ENCODE results near the gene LAYN.

LAYN gene

GRCh38 chr11:111532365-111532709, 8.2 kb upstream of the LAYN start:
- Histone ChIP-seq H3K27ac (ENCODE audit: low read length) (no peak overlapping the region), H3K27me3 (ENCODE audit: control insufficient read depth, insufficient read depth, low read length) (peaks cover 8% of the 10 kb centered on the region), H3K9me3 (ENCODE audit: control insufficient read depth, low read depth, low read length) (no peaks in the 10 kb centered on the region), H3K4me1 (ENCODE audit: control insufficient read depth, low read depth, low read length) (peaks cover 3% of the 10 kb centered on the region), H3K36me3 (ENCODE audit: control insufficient read depth, low read depth, low read length) (no peaks in the 10 kb centered on the region), H3K9ac (ENCODE audit: low read length) (no peak overlapping the region), H3K4me3 (ENCODE audit: low read length) (no peak overlapping the region)

GRCh38 chr11:111535281-111535680, 5.2 kb upstream of the LAYN start:
- Histone ChIP-seq H3K9me3 (ENCODE audit: control insufficient read depth, low read depth, low read length) (no peaks in the 10 kb centered on the region), H3K4me3 (ENCODE audit: low read length) (no peak overlapping the region), H3K27me3 (ENCODE audit: control insufficient read depth, insufficient read depth, low read length) (peaks cover 36% of the 10 kb centered on the region), H3K9ac (ENCODE audit: low read length) (no peak overlapping the region), H3K36me3 (ENCODE audit: control insufficient read depth, low read depth, low read length) (no peaks in the 10 kb centered on the region), H3K27ac (ENCODE audit: low read length) (no peak overlapping the region), H3K4me1 (ENCODE audit: control insufficient read depth, low read depth, low read length) (peaks cover 13% of the 10 kb centered on the region)

GRCh38 chr11:111537336-111537860, 3.1 kb upstream of the LAYN start:
- Histone ChIP-seq H3K36me3 (ENCODE audit: control insufficient read depth, low read depth, low read length) (no peaks in the 10 kb centered on the region), H3K9ac (ENCODE audit: low read length) (no peak overlapping the region), H3K9me3 (ENCODE audit: control insufficient read depth, low read depth, low read length) (no peaks in the 10 kb centered on the region), H3K4me1 (ENCODE audit: control insufficient read depth, low read depth, low read length) (peaks cover 21% of the 10 kb centered on the region), H3K27me3 (ENCODE audit: control insufficient read depth, insufficient read depth, low read length) (peaks cover 57% of the 10 kb centered on the region), H3K4me3 (ENCODE audit: low read length) (no peak overlapping the region), H3K27ac (ENCODE audit: low read length) (no peak overlapping the region)

- Histone ChIP-seq H3K27me3 (ENCODE audit: control insufficient read depth, insufficient read depth, low read length) (peaks cover 69% of the 10 kb centered on the region), H3K36me3 (ENCODE audit: control insufficient read depth, low read depth, low read length) (no peaks in the 10 kb centered on the region), H3K9ac (ENCODE audit: low read length) (no peak overlapping the region), H3K27ac (ENCODE audit: low read length) (no peak overlapping the region), H3K4me1 (ENCODE audit: control insufficient read depth, low read depth, low read length) (peaks cover 21% of the 10 kb centered on the region), H3K4me3 (ENCODE audit: low read length) (no peak overlapping the region), H3K9me3 (ENCODE audit: control insufficient read depth, low read depth, low read length) (no peaks in the 10 kb centered on the region)
Observed at GRCh38 chr11:111538407-111539114, 2.0 kb upstream of the LAYN start.

GRCh38 chr11:111539426-111540113, 950 bp upstream of the LAYN start:
- H3K27ac ChIP-seq (ENCODE audit: low read length), result no peak overlapping the region
- H3K27me3 ChIP-seq (ENCODE audit: control insufficient read depth, insufficient read depth, low read length), result peaks cover 71% of the 10 kb centered on the region
- H3K9me3 ChIP-seq (ENCODE audit: control insufficient read depth, low read depth, low read length), result no peaks in the 10 kb centered on the region
- no peaks in the 10 kb centered on the region for H3K36me3 ChIP-seq (ENCODE audit: control insufficient read depth, low read depth, low read length)
- peaks cover 21% of the 10 kb centered on the region for H3K4me1 ChIP-seq (ENCODE audit: control insufficient read depth, low read depth, low read length)
- peak overlapping the region; percentile 60 for H3K4me3 ChIP-seq (ENCODE audit: low read length)
- H3K9ac ChIP-seq (ENCODE audit: low read length), result no peak overlapping the region

- Histone ChIP-seq H3K27ac (ENCODE audit: low read length) (no peak overlapping the region), H3K9ac (ENCODE audit: low read length) (peak overlapping the region; percentile 7), H3K4me3 (ENCODE audit: low read length) (peak overlapping the region; percentile 60)
Observed at GRCh38 chr11:111540937-111541253, 375 bp downstream of the LAYN start.

GRCh38 chr11:111541254-111542061, 938 bp downstream of the LAYN start:
- Histone ChIP-seq H3K27ac (ENCODE audit: low read length) (no peak overlapping the region), H3K9me3 (ENCODE audit: control insufficient read depth, low read depth, low read length) (no peaks in the 10 kb centered on the region), H3K9ac (ENCODE audit: low read length) (peak overlapping the region; percentile 7), H3K4me1 (ENCODE audit: control insufficient read depth, low read depth, low read length) (peaks cover 21% of the 10 kb centered on the region), H3K4me3 (ENCODE audit: low read length) (peak overlapping the region; percentile 60), H3K36me3 (ENCODE audit: control insufficient read depth, low read depth, low read length) (no peaks in the 10 kb centered on the region), H3K27me3 (ENCODE audit: control insufficient read depth, insufficient read depth, low read length) (peaks cover 68% of the 10 kb centered on the region)

More at GRCh38 chr11:111540937-111541253, 375 bp downstream of the LAYN start:
- no peaks in the 10 kb centered on the region for H3K36me3 ChIP-seq (ENCODE audit: control insufficient read depth, low read depth, low read length)
- no peaks in the 10 kb centered on the region for H3K9me3 ChIP-seq (ENCODE audit: control insufficient read depth, low read depth, low read length)
- H3K4me1 ChIP-seq (ENCODE audit: control insufficient read depth, low read depth, low read length), result peaks cover 21% of the 10 kb centered on the region
- H3K27me3 ChIP-seq (ENCODE audit: control insufficient read depth, insufficient read depth, low read length), result peaks cover 71% of the 10 kb centered on the region

GRCh38 chr11:111542606-111543275, 2.2 kb downstream of the LAYN start:
- Histone ChIP-seq H3K27me3 (ENCODE audit: control insufficient read depth, insufficient read depth, low read length) (peaks cover 61% of the 10 kb centered on the region), H3K9ac (ENCODE audit: low read length) (no peak overlapping the region), H3K4me1 (ENCODE audit: control insufficient read depth, low read depth, low read length) (peaks cover 15% of the 10 kb centered on the region), H3K36me3 (ENCODE audit: control insufficient read depth, low read depth, low read length) (no peaks in the 10 kb centered on the region), H3K9me3 (ENCODE audit: control insufficient read depth, low read depth, low read length) (no peaks in the 10 kb centered on the region), H3K27ac (ENCODE audit: low read length) (no peak overlapping the region), H3K4me3 (ENCODE audit: low read length) (no peak overlapping the region)

GRCh38 chr11:111548525-111548924, 8.0 kb downstream of the LAYN start:
- Histone ChIP-seq H3K9ac (ENCODE audit: low read length) (no peak overlapping the region), H3K4me3 (ENCODE audit: low read length) (no peak overlapping the region), H3K27me3 (ENCODE audit: control insufficient read depth, insufficient read depth, low read length) (peaks cover 3% of the 10 kb centered on the region), H3K36me3 (ENCODE audit: control insufficient read depth, low read depth, low read length) (no peaks in the 10 kb centered on the region), H3K27ac (ENCODE audit: low read length) (no peak overlapping the region), H3K9me3 (ENCODE audit: control insufficient read depth, low read depth, low read length) (no peaks in the 10 kb centered on the region), H3K4me1 (ENCODE audit: control insufficient read depth, low read depth, low read length) (peaks cover 20% of the 10 kb centered on the region)

- Histone ChIP-seq H3K4me1 (ENCODE audit: control insufficient read depth, low read depth, low read length) (peaks cover 20% of the 10 kb centered on the region), H3K9ac (ENCODE audit: low read length) (no peak overlapping the region), H3K27ac (ENCODE audit: low read length) (no peak overlapping the region), H3K4me3 (ENCODE audit: low read length) (no peak overlapping the region), H3K9me3 (ENCODE audit: control insufficient read depth, low read depth, low read length) (no peaks in the 10 kb centered on the region), H3K27me3 (ENCODE audit: control insufficient read depth, insufficient read depth, low read length) (no peaks in the 10 kb centered on the region), H3K36me3 (ENCODE audit: control insufficient read depth, low read depth, low read length) (no peaks in the 10 kb centered on the region)
Observed at GRCh38 chr11:111549196-111549868, 8.8 kb downstream of the LAYN start.

GRCh38 chr11:111549869-111550203, 9.3 kb downstream of the LAYN start:
- no peak overlapping the region for H3K9ac ChIP-seq (ENCODE audit: low read length)
- H3K4me1 ChIP-seq (ENCODE audit: control insufficient read depth, low read depth, low read length), result peaks cover 20% of the 10 kb centered on the region
- H3K27ac ChIP-seq (ENCODE audit: low read length), result no peak overlapping the region
- no peak overlapping the region for H3K4me3 ChIP-seq (ENCODE audit: low read length)
- no peaks in the 10 kb centered on the region for H3K36me3 ChIP-seq (ENCODE audit: control insufficient read depth, low read depth, low read length)
- no peaks in the 10 kb centered on the region for H3K27me3 ChIP-seq (ENCODE audit: control insufficient read depth, insufficient read depth, low read length)
- H3K9me3 ChIP-seq (ENCODE audit: control insufficient read depth, low read depth, low read length), result no peaks in the 10 kb centered on the region
